ENCODE data around the gene SLITRK3. TPM values are rescaled to one million over a fixed set of nuclear protein-coding genes. Genes with fewer than 3 reads are reported as not detected.

The SLITRK3 gene, protein sequence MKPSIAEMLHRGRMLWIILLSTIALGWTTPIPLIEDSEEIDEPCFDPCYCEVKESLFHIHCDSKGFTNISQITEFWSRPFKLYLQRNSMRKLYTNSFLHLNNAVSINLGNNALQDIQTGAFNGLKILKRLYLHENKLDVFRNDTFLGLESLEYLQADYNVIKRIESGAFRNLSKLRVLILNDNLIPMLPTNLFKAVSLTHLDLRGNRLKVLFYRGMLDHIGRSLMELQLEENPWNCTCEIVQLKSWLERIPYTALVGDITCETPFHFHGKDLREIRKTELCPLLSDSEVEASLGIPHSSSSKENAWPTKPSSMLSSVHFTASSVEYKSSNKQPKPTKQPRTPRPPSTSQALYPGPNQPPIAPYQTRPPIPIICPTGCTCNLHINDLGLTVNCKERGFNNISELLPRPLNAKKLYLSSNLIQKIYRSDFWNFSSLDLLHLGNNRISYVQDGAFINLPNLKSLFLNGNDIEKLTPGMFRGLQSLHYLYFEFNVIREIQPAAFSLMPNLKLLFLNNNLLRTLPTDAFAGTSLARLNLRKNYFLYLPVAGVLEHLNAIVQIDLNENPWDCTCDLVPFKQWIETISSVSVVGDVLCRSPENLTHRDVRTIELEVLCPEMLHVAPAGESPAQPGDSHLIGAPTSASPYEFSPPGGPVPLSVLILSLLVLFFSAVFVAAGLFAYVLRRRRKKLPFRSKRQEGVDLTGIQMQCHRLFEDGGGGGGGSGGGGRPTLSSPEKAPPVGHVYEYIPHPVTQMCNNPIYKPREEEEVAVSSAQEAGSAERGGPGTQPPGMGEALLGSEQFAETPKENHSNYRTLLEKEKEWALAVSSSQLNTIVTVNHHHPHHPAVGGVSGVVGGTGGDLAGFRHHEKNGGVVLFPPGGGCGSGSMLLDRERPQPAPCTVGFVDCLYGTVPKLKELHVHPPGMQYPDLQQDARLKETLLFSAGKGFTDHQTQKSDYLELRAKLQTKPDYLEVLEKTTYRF
- 0.48 and 0.50 TPM in 2 replicates for total RNA-seq (2021)
- long read RNA-seq = 0 reads

DNA sequence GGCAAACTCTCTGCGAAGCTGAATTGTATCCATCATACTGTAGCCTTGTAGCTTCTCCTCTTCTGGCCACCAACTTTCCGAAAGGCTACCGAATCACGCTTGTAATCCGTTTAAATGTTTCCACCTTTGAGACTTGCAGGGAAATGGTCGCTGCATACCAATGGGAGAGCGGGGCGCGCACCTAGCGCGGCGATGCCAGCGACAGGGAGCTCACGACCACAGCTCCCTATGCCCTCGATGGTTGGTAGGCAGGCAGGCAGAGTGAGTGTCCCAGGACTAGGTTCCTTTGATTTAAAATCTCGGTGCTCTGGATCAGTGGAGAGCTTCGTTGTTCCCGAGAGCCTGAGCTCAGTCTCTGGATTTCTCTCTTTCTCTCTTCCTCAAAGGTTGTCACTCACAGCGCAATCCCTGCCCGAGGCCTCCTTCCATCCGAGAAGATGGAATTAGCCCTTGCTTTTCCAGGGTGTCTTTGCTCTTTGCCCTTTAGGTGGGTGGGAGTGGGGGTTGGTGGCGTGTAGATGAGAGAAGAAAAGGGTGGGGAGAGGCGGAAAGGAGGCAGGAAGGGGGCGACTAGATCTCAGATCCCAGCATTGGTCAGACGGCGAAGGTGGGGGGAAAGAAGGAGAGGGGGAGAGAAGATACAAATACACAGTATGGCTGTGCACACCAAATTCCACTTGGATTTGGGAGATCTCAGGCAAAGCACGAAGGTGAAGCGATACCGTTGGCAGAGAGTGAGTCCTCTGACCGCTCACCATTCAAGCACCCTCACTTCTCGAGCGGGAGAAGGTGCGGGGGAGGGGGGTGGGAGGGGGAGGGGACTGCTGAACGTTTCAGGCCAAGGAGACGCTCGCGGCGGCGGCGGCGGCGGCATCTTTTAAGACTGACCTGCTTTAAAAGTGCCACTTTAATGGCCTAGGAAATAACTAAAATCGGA, at the start of gene SLITRK3:
Gene SLITRK3 (minus strand): TSS at position 745 of the 937 bp plus-strand sequence. CDS start 5,554 bp downstream, outside the sequence.
- H3K4me2 ChIP-seq (ENCODE audit: insufficient read depth, insufficient read length, low read length) = peak within 1 kb of the TSS; percentile 91
- no peak within 1 kb of the TSS for H2BK5ac ChIP-seq (ENCODE audit: insufficient read length, low read length)
- no peak within 1 kb of the TSS for H4K5ac ChIP-seq (ENCODE audit: insufficient read length, low read depth, low read length)
- H4K20me1 ChIP-seq (ENCODE audit: control insufficient read depth, insufficient read depth, insufficient read length) = no peaks in the 10 kb centered on the region
- no peak within 1 kb of the TSS for H2BK15ac ChIP-seq (ENCODE audit: low read depth, low read length)
- H2BK12ac ChIP-seq (ENCODE audit: insufficient read length, low read depth, low read length) = no peak within 1 kb of the TSS
- H2BK20ac ChIP-seq (ENCODE audit: low read depth, low read length, poor library complexity, severe bottlenecking) = no peak within 1 kb of the TSS
- no peak within 1 kb of the TSS for H3T11ph ChIP-seq (ENCODE audit: low read length)
- H3K9ac ChIP-seq (ENCODE audit: extremely low read depth, insufficient read length, low read length) = peak within 1 kb of the TSS; percentile 15
- Mint-ChIP-seq H3K27ac (no peak within 1 kb of the TSS), H3K36me3 (ENCODE audit: insufficient read depth in 1 of 3, low read depth in 3 of 3) (no peaks in the 10 kb centered on the region), H3K9me3 (no peaks in the 10 kb centered on the region; a peak in 1 of 5 replicates), H3K27me3 (ENCODE audit: low read depth) (peaks cover 66% of the 10 kb centered on the region), H3K4me3 (peak within 1 kb of the TSS; percentile 83 to 99), H3K4me1 (peaks cover 39 to 43% of the 10 kb centered on the region in 2 experiments)
- H2AK5ac ChIP-seq (ENCODE audit: insufficient read length, low read length) = no peak within 1 kb of the TSS
- no peak within 1 kb of the TSS for H4K91ac ChIP-seq (ENCODE audit: insufficient read length, low read depth, low read length)
- H2BK120ac ChIP-seq (ENCODE audit: low read depth, low read length, poor library complexity, severe bottlenecking) = no peak within 1 kb of the TSS
- H3K23ac ChIP-seq (ENCODE audit: insufficient read length, low read depth, low read length) = no peak within 1 kb of the TSS
- peaks cover 38% of the 10 kb centered on the region for H3K23me2 ChIP-seq (ENCODE audit: insufficient read length, low read depth, low read length, poor library complexity, severe bottlenecking)
- no peaks in the 10 kb centered on the region; the same call in 1 of the 2 replicates for H3K4me1 ChIP-seq (ENCODE audit: insufficient read depth, low read length)
- TF ChIP-seq, protein P1, sequence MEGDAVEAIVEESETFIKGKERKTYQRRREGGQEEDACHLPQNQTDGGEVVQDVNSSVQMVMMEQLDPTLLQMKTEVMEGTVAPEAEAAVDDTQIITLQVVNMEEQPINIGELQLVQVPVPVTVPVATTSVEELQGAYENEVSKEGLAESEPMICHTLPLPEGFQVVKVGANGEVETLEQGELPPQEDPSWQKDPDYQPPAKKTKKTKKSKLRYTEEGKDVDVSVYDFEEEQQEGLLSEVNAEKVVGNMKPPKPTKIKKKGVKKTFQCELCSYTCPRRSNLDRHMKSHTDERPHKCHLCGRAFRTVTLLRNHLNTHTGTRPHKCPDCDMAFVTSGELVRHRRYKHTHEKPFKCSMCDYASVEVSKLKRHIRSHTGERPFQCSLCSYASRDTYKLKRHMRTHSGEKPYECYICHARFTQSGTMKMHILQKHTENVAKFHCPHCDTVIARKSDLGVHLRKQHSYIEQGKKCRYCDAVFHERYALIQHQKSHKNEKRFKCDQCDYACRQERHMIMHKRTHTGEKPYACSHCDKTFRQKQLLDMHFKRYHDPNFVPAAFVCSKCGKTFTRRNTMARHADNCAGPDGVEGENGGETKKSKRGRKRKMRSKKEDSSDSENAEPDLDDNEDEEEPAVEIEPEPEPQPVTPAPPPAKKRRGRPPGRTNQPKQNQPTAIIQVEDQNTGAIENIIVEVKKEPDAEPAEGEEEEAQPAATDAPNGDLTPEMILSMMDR (conservative IDR thresholded peaks at IDR 0.05) = no peak
- no peak within 1 kb of the TSS for H3K56ac ChIP-seq (ENCODE audit: insufficient read length, low read depth, low read length)
- no peak within 1 kb of the TSS for H4K8ac ChIP-seq (replicated peaks; ENCODE audit: insufficient read length, low read depth, low read length)
- H2AFZ ChIP-seq (ENCODE audit: low read length) = peak within 1 kb of the TSS; percentile 88
- H3K4ac ChIP-seq (ENCODE audit: low read depth, low read length) = no peak within 1 kb of the TSS
- no peak within 1 kb of the TSS for H3K14ac ChIP-seq (ENCODE audit: insufficient read depth, low read length)
- no CpG with 5 or more reads among the region's 43 CpGs for WGBS (ENCODE audit: extremely low coverage, insufficient read length, low lambda C conversion rate)
- H3K18ac ChIP-seq (ENCODE audit: insufficient read length, low read depth, low read length) = no peak within 1 kb of the TSS
- peak; percentile 49 for DNase-seq
- H3K9me3 ChIP-seq (ENCODE audit: control insufficient read depth, low read depth, low read length) = no peaks in the 10 kb centered on the region
- H3K79me2 ChIP-seq (ENCODE audit: insufficient read depth, low read length) = no peaks in the 10 kb centered on the region
- peaks cover 27% of the 10 kb centered on the region for H3K27me3 ChIP-seq (ENCODE audit: insufficient read depth, low read length)
- no peaks in the 10 kb centered on the region for H3K79me1 ChIP-seq (ENCODE audit: insufficient read depth, low read depth, low read length, poor library complexity, severe bottlenecking)
- no peak within 1 kb of the TSS for H3K27ac ChIP-seq (ENCODE audit: insufficient read length, low read depth, low read length)

All from H9 (cell line).